ENCODE measurements around the gene RRM1. TPM values are rescaled to one million over a fixed set of nuclear protein-coding genes. Genes with fewer than 3 reads are reported as not detected.

RRM1 gene
- total and polyA plus RNA-seq, 2 of the 13 experiments (the other 11 are each of a cell fraction or from before 2014, with no cell fraction given) = 17.3 to 108 TPM

GRCh38 chr11:4187055-4187988 is 92.7 kb downstream of the RRM1 start (continued):
- no peak for TF ChIP-seq SSRP1 (CRISPR knock-in tag; IDR thresholded peaks at IDR 0.05)
- peak; percentile 39; the same call in 1 of the 2 replicates for TF ChIP-seq ZFX (CRISPR knock-in tag; IDR thresholded peaks at IDR 0.05; ENCODE audit: low read depth)
- TF ChIP-seq MEIS2 (CRISPR knock-in tag; IDR thresholded peaks at IDR 0.05) = 0 out of 2 replicates have a peak, but pooled peaks have one; percentile 24
- TF ChIP-seq ZNF552 (CRISPR knock-in tag; IDR thresholded peaks at IDR 0.05; ENCODE audit: borderline replicate concordance) = 0 out of 2 replicates have a peak, but pooled peaks have one; percentile 57
- TF ChIP-seq ZBED4 (CRISPR knock-in tag; IDR thresholded peaks at IDR 0.05; ENCODE audit: borderline replicate concordance) = 0 out of 2 replicates have a peak, but pooled peaks have one; percentile 21
- TF ChIP-seq ZNF253 (CRISPR knock-in tag; IDR thresholded peaks at IDR 0.05; ENCODE audit: borderline replicate concordance) = no peak
- peak; percentile 96 for TF ChIP-seq CTCF (CRISPR knock-in tag; IDR thresholded peaks at IDR 0.05)
- no peak for TF ChIP-seq KMT2B (CRISPR knock-in tag; IDR thresholded peaks at IDR 0.05)
- TF ChIP-seq ZNF138 (CRISPR knock-in tag; IDR thresholded peaks at IDR 0.05; ENCODE audit: low read depth) = peak; percentile 59; the same call in 1 of the 2 replicates
- TF ChIP-seq XRCC5 (optimal IDR thresholded peaks at IDR 0.05; ENCODE audit: low read length) = peak; percentile 75
- TF ChIP-seq ZNF530 (CRISPR knock-in tag; IDR thresholded peaks at IDR 0.05; ENCODE audit: low read depth) = no peak
- no peak for TF ChIP-seq STAT5B (CRISPR knock-in tag; IDR thresholded peaks at IDR 0.05)
- TF ChIP-seq STAG1 (CRISPR knock-in tag; IDR thresholded peaks at IDR 0.05) = peak; percentile 98
- 0 out of 2 replicates have a peak, but pooled peaks have one; percentile 28 for TF ChIP-seq NFAT5 (CRISPR knock-in tag; IDR thresholded peaks at IDR 0.05)
- TF ChIP-seq ZBTB2 (CRISPR knock-in tag; IDR thresholded peaks at IDR 0.05; ENCODE audit: low read depth) = no peak
- peak; percentile 48; the same call in 1 of the 2 replicates for TF ChIP-seq ZNF331 (CRISPR knock-in tag; IDR thresholded peaks at IDR 0.05)

Measured in HepG2 (cell line).